SKM-1 (cell line): Measurements from ENCODE around the gene SUZ12.
"Not testable (repeated sequence)": the region's sequence is repeated elsewhere in the genome, so short reads cannot be mapped to it uniquely, and the experiment has no call there.

Experiments used
- DNase-seq: peaks from one replicate; lab custom pipeline; 2025; ENCODE audit not compliant: unreplicated experiment; lab: John Stamatoyannopoulos, UW

The SUZ12 gene

DNA sequence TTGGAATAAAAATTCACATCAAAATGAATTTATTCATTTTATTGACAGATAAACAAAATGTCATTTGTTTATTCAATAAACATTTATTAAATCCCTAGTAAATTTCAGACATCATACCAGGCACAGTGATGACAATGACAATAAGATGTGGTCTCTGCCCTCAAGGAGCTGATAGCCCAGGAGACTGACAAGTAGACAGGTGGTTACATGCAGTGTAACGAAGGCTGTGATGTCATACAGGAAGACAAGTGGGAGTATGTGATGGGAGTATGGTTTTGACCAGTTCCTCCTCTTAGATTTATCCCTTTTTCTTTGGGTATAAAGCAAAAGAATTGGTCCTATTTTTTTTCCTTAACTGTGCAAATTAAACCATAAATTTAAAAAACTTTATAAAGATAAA lies 97.0 kb downstream of the SUZ12 start:
- not testable (repeated sequence) for DNase-seq

DNA sequence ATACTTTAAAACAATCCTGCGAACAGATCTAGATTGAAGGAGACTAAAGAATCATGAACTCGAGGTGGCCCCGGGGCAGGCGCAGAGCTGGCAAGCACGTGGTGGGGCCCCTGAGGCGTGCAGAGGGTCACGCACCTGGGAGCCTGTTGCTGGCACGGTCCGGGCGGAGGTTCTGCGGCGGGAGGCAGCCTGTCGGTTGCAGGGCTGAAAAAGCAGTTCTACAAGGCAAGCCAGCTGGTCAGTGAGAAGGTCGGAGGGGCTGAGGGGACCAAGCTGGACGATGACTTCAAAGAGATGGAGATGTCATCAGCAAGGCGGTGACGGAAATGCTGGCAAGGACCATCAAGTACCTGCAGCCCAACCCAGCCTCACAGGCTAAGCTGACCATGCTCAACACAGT lies 103.4 kb downstream of the SUZ12 start:
- DNase-seq: not testable (repeated sequence)

DNA sequence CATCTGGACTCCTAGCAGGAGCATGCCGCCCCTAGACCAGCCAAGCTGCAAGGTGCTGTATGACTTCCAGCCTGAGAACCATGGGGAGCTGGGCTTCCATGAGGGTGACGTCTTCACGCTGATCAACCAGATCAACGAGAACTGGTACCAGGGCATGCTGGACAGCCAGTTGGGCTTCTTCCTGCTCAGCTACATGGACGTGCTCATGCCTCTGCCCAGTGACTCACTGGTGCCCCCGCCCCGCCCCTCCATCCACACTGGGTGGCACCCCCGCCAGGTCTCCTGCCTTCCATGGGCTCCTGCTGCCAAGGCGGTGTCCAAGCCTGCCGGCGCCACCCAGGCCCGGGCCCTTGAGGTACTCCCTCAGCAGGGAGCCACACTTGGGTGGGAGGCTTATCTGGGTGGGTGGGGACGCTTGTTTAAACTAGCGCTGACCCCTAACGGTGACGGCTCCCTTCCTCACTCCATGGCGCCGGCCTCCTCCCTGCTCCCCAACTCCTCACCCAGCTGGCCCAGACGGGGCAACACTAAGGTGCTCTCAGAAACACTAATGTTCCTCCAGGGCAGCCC lies 104.6 kb downstream of the SUZ12 start:
- not testable (repeated sequence) for DNase-seq

DNA sequence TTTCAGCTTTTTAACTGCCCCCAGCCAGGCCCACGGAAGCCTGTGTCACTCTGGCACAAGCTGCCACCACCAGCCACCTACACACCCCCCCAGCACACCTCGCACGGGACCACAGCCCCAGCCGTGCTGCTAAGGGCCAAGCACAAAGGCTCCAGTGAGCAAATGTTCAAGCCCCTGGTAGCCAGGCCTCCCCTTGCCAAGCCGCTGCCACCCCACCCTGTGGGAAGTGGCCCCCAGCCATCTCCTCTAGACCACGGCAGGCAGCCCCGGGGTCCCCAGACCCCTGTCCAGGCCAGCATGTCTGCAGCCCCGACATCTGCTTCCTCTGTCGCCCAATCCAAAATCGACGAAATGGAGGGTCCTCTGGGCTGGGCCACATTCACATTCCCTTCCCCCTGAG lies 105.5 kb downstream of the SUZ12 start:
- DNase-seq: not testable (repeated sequence)

DNA sequence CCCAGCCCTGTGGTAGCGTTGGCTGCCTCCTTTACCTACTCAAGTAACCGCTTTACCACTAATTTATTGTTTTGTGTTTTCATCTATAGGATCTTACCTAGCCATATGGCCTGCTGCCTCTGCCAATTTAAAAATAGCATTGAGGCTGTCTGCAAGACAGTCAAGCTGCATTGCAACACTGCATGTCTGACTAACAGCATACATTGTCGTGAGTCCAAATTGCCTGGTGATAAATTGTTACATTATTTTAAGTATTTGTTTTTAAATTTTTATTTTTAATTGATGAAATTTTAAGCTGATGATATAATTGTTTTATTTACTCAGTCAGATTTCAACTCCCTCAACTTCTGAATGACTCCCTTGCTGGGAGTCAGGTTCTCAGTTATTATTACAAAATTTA lies 108.8 kb downstream of the SUZ12 start:
- DNase-seq: not testable (repeated sequence)

DNA sequence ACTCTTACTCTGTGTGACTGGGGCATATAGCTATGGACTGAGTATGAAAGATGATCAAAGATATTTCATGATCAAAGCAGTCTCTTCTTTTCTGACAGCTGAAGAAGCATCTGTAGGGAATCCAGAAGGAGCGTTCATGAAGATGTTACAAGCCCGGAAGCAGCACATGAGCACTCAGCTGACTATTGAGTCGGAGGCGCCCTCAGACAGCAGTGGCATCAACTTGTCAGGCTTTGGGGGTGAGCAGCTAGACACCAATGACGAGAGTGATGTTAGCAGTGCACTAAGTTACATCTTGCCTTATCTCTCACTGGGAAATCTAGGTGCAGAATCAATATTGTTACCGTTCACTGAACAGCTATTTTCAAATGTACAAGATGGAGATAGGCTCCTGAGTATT lies 110.9 kb downstream of the SUZ12 start:
- DNase-seq: not testable (repeated sequence)
